GM11168 (cell line): ENCODE measurements around the gene BTBD17.

Source experiments
- in situ Hi-C: fragments of 300-500 bp; cut with MboI; formaldehyde crosslinking; loops from one replicate; pipeline ENCODE4 v1.12.0; 2022; ENCODE audit warnings: low sequenced_read_pairs; ENCODE audit not compliant: unreplicated experiment

BTBD17 gene

GRCh38 chr17:74309902-74310301 lies 51.8 kb downstream of the BTBD17 start:
- in situ Hi-C loops, result loop anchor here (10.0 kb wide), 1 partner anchor 45 kb away; no protein-coding TSS in a partner anchor

GRCh38 chr17:74307984-74308773 lies 53.5 kb downstream of the BTBD17 start:
- in situ Hi-C loops, result loop anchor here (10.0 kb wide), 1 partner anchor 47 kb away; no protein-coding TSS in a partner anchor
